ENCODE data around the gene RPTOR.
"Not testable (repeated sequence)": the region's sequence is repeated elsewhere in the genome, so short reads cannot be mapped to it uniquely, and the experiment has no call there.

RPTOR gene

GRCh38 chr17:80789356-80789902 lies 244.8 kb downstream of the RPTOR start:
- DNase-seq = no peak

GRCh38 chr17:80790021-80790765 lies 245.6 kb downstream of the RPTOR start:
- DNase-seq = no peak

DNA sequence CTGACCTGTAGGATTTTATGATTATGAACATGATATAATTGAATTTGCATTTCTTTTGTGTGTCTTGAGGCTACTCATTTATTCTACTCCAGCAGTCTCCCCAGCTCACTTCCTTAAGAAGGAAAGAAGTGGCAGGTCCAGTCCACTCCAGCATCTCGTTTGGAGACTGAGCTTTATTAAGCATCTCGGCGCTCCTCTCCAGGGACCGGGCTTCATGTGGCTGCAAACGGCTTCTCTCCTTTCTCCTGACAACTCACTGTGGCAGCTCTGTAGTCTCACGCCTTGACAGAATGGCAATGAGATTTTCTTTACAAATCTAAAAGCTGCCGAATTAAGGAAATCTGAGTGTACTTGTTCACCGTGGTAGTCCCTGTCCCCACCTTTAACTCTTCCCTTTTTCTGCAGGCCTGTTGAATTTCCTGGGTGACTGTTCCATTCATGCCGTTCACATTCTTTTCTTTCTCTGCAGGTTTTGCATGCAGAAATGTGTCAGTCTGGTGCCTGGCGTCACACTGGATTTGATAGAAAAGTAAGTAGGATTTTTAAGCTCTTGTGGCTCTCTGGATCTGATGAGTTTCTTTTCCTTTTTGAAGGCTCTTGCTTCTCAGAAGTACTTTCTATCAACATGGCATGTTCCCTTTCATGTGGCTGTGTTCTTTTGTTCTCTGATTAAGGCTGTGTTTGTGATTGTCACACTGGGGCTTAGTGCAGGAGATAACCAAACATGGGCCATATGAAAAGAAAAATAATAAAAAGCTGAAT lies 246.5 kb downstream of the RPTOR start:
- DNase-seq = no peak

DNA sequence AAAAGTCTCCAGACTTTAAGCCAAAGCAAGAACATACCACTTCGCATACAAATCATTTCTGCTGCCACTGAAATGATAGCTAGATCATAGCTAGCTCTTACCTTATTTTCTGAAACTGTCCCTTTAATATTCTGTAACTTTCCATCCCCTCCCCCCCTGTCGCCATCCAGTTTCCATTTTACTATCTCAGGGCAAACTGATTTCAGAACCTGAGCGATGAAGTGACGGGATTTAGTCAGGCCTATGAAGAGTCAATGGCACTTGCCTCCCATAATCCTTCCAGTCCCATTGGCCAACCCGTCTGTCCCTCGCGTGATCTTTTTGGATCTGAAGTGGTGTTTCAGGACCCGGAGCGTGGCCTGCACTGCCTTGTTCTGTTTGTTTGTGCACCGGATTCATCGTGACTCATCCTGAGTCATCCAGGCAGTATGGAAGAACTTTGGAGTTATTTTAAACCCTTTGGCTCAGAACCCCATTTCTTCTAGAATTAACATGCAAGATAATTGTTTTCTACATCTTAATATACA lies 247.2 kb downstream of the RPTOR start:
- DNase-seq = no peak

DNA sequence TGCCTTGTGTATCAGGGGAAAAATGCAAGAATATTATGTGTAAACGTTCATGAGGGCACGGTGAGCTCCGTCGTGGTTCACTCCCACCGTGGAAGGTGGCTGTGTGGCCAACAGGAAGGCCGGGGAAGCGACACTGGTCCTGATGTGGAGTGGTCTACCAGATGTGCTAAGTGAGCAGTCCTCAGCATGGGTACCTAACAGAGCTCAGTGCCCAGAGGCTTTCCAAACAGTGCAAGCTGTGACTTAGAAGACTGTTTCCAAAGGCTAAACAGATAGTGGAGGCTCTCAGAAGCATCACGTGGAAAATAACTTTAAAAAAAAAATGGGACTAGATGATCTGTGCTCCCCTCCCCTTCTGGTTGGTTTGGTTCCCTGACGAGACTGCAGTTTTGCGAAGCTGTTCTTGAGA lies 247.7 kb downstream of the RPTOR start:
- no peak for DNase-seq

DNA sequence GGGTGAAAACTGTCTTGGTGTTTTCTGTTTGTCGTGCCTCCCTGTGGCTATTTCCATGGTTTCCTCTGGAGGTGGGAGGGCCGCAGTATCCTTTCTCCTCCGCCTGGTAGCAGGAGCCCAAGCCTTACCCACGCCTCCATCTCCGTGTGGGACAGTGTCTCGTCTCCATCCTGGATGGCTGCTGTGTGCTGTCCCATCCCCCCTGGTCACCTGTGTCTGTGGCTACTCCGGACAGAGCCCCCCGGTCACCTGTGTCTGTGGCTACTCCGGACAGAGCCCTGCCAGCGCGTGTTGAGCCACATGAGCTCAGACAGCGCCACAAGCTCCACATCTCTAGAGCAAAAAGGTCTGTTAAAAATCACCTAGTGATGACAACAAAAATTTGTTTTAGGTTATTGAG lies 248.8 kb downstream of the RPTOR start:
- DNase-seq = no peak

DNA sequence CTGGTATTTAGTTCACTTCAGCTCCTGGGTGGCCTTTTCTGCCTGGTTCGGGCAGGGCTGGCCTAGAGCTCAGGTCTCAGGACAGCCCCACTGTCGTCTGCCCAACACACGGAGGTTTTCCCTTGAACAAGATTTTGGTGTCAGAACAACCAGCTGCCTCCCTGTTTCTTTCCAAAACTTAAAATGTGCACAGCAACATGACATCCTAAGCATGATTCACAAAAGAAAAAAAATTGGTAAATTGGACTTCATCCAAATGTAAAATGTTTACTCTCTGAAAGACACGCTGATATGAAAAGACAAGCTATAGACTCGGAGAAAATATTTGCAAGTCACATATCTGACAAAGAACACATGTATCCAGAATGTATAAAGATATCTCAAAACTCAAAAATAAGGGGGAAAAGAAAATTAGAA lies 249.2 kb downstream of the RPTOR start:
- no peak for DNase-seq

GRCh38 chr17:80794281-80795089 lies 249.8 kb downstream of the RPTOR start:
- no peak for DNase-seq

GRCh38 chr17:80795090-80795580 lies 250.5 kb downstream of the RPTOR start:
- DNase-seq = no peak

GRCh38 chr17:80795754-80796153 lies 251.1 kb downstream of the RPTOR start:
- DNase-seq = peak; percentile 26

DNA sequence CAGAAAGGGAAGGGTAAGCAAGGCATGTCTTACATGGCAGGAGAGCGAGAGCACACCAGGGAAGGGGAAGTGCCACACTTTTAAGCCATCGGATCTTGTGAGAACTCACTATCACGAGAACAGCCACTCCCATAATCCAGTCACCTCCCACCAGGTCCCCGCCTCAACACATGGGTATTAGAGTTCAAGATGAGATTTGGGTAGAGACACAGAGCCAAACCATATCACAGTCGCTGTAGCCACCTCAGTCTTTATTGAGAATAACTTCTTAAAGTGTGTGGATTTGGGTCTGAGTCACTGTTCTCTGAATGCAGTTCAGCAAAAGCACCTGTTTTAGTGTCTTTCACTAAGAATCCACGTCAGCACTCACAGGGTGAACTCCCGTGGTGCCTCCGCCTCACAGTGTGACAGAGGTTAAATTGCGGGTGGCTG lies 251.8 kb downstream of the RPTOR start:
- no peak for DNase-seq

- DNase-seq = not testable (repeated sequence)
These were observed 252.6 kb downstream of the RPTOR start for GRCh38 chr17:80797222-80797621.

GRCh38 chr17:80797741-80798594 lies 253.3 kb downstream of the RPTOR start:
- no peak for DNase-seq

- DNase-seq = no peak
These were observed 254.2 kb downstream of the RPTOR start for GRCh38 chr17:80798595-80799537.

GRCh38 chr17:80799538-80800480 lies 255.2 kb downstream of the RPTOR start:
- no peak for DNase-seq

- DNase-seq = no peak
These were observed 256.1 kb downstream of the RPTOR start for GRCh38 chr17:80800481-80801391.

DNA sequence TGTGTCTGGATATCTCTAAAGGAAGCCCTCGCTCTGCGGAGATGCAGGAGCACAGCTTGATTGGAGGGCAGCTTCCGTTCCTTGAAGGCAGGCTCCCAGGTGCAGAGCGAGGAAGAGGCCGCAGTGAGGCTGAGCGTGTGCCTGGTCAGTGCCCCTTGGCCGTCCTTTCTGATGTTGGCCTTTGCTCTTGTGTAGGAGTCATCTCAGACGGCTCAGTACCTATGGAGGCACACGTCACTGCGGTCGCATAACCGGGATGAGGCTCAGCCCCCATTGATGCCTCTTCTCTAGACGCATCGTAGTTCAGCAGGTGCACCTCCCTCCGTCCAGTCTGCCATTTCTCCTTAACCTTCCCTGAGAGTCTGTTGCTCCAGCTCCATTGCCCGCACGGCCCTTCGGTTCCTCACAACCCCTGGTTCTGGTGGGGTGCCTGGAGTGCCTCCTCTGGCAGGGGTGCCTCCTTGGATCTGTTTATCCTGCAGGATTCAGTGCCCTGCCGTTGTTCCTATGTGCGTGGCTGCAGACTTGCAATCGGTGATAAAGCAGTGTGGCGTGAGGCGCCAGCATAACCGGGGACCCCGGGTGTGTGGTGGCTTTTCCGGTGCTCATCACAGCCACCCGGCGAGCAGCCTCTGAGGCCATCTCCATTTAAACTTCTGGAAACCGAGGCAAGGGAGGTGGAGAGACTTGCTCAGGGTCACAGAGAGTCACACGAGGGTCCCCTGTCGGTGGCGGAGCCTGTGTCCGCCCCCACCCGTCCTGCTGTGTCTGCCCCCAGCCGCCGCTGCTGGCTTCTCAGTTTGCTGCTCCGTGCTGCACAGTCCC lies 258.2 kb downstream of the RPTOR start:
- no peak for DNase-seq

All from NCI-H1694 (cell line).